Neural progenitor cell (in vitro differentiated cells): ENCODE measurements around the gene TRIM65. TPM values are rescaled to one million over a fixed set of nuclear protein-coding genes. Genes with fewer than 3 reads are reported as not detected.

ENCODE experiments used
- DNase-seq: peaks from one replicate; pipeline ENCODE4 v3.0.0-alpha.2; 2016; ENCODE audit warnings: low spot score
- H2AFZ ChIP-seq: fragments of 200-600 bp; sonication (generic); replicated peaks from 2 replicates; pipeline ENCODE4 v1.6.1; 2016; ENCODE audit warnings: antibody characterized with exemption
- H3F3A ChIP-seq: fragments of 200-600 bp; sonication (generic); 2 replicates; pipeline ENCODE4 v1.6.1; 2016; ENCODE audit warnings: antibody characterized with exemption, low read depth
- H3K27ac ChIP-seq: fragments of 200-600 bp; sonication (generic); 2 replicates; pipeline ENCODE4 v1.5.1; 2016; ENCODE audit warnings: mild to moderate bottlenecking
- H3K27me3 ChIP-seq: fragments of 200-600 bp; sonication (generic); 2 replicates; pipeline ENCODE4 v1.6.1; 2016; ENCODE audit warnings: mild to moderate bottlenecking, moderate library complexity
- H3K36me3 ChIP-seq: fragments of 200-600 bp; sonication (generic); 2 replicates; pipeline ENCODE4 v1.5.1; 2016
- H3K4me1 ChIP-seq: fragments of 200-600 bp; sonication (generic); 2 replicates; pipeline ENCODE4 v1.6.1; 2016; ENCODE audit warnings: mixed run types
- H3K4me2 ChIP-seq: fragments of 200-600 bp; sonication (generic); 2 replicates; pipeline ENCODE4 v1.6.1; 2016
- H3K4me3 ChIP-seq: fragments of 200-600 bp; sonication (generic); 2 replicates; pipeline ENCODE4 v1.5.1; 2016
- H3K79me2 ChIP-seq: fragments of 200-600 bp; sonication (generic); 2 replicates; pipeline ENCODE4 v1.6.1; 2016; ENCODE audit warnings: low read depth
- H3K9ac ChIP-seq: fragments of 200-600 bp; sonication (generic); 2 replicates; pipeline ENCODE4 v1.6.1; 2016
- H3K9me3 ChIP-seq: fragments of 200-600 bp; sonication (generic); 2 replicates; pipeline ENCODE4 v1.5.1; 2016; ENCODE audit warnings: low read depth
- H4K20me1 ChIP-seq: fragments of 200-600 bp; sonication (generic); 2 replicates; pipeline ENCODE4 v1.6.1; 2016; ENCODE audit warnings: low read depth
- H3K27ac Mint-ChIP-seq: 3 replicates; pipeline ENCODE4 v1.8.0; 2021; ENCODE audit warnings: mixed read lengths
- H3K27me3 Mint-ChIP-seq: 2 replicates; pipeline ENCODE4 v1.8.0; 2022; ENCODE audit warnings: low read depth, mild to moderate bottlenecking, inconsistent platforms, moderate library complexity, mixed read lengths; ENCODE audit not compliant: insufficient read depth
- H3K36me3 Mint-ChIP-seq: 3 replicates; pipeline ENCODE4 v1.8.0; 2021; ENCODE audit warnings: mixed read lengths
- H3K4me1 Mint-ChIP-seq: 3 replicates; pipeline ENCODE4 v1.8.0; 2021; ENCODE audit warnings: mixed read lengths
- H3K4me3 Mint-ChIP-seq: 3 replicates; pipeline ENCODE4 v1.8.0; 2021; ENCODE audit warnings: mild to moderate bottlenecking, moderate library complexity, mixed read lengths
- H3K9me3 Mint-ChIP-seq: 3 replicates; pipeline ENCODE4 v1.8.0; 2020; ENCODE audit warnings: mixed read lengths
- CTCF ChIP-seq: fragments of 200-600 bp; sonication (generic); IDR thresholded peaks from 2 replicates; pipeline ENCODE4 v1.5.1; 2017; ENCODE audit warnings: antibody characterized with exemption, mild to moderate bottlenecking
- EZH2 ChIP-seq: fragments of 200-600 bp; sonication (generic); IDR thresholded peaks from 2 replicates; pipeline ENCODE4 v1.6.1; 2017; ENCODE audit warnings: antibody characterized with exemption, mild to moderate bottlenecking, moderate library complexity
- EZH2phosphoT487 ChIP-seq: fragments of 200-600 bp; sonication (generic); IDR thresholded peaks from 2 replicates; pipeline ENCODE4 v1.6.1; 2017; ENCODE audit warnings: antibody characterized with exemption
- total RNA-seq: library from RNA; depleted of rRNA; stranded (reverse); fragments of >200 nt; gene quantifications from 2 replicates; pipeline ENCODE4 v1.2.3, GENCODE V29; 2015; ENCODE audit warnings: low replicate concordance

TRIM65 gene
- total RNA-seq, 1 donor from 2014 or later, result 17.2 TPM

DNA sequence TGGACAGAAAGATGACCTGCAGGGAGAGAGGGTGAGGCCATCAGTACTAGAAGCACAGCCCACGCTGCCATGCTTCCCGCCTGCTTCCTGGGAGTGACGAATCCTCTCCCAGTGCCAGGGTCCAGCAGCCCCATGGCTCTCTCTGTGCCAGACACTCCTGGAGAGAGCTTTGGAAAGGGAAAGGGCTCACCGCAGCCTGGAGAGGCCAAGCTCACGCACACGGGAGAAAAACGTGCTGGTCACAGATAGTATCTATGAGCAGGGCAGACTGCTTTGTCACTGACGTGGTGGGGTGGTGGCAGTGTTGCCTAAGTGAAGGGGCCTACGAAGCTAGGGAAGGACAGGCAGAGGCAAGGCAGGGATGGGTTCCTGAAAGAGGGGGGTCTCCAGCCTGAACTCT, 47.0 kb downstream of the TRIM65 start:
- Mint-ChIP-seq H3K9me3 (no peaks in the 10 kb centered on the region), H3K4me3 (no peak overlapping the region), H3K4me1 (peaks cover 13% of the 10 kb centered on the region), H3K36me3 (peaks cover 5% of the 10 kb centered on the region), H3K27ac (no peak overlapping the region), H3K27me3 (peaks cover 5% of the 10 kb centered on the region)
- no peak for TF ChIP-seq EZH2
- no peak for TF ChIP-seq CTCF
- no peak for TF ChIP-seq EZH2phosphoT487
- no peaks in the 10 kb centered on the region for H3K4me1 ChIP-seq
- H3K79me2 ChIP-seq, result peaks cover 21% of the 10 kb centered on the region
- H3K27ac ChIP-seq, result no peak overlapping the region
- no peak overlapping the region for H3K9ac ChIP-seq
- peaks cover 24% of the 10 kb centered on the region for H3F3A ChIP-seq
- H3K9me3 ChIP-seq, result no peaks in the 10 kb centered on the region
- H3K4me3 ChIP-seq, result no peak overlapping the region
- no peak overlapping the region for H2AFZ ChIP-seq
- peaks cover 11% of the 10 kb centered on the region for H4K20me1 ChIP-seq
- no peaks in the 10 kb centered on the region for H3K36me3 ChIP-seq
- no peak for DNase-seq
- no peaks in the 10 kb centered on the region for H3K27me3 ChIP-seq
- no peak overlapping the region for H3K4me2 ChIP-seq

GRCh38 chr17:75849279-75849646, 47.5 kb downstream of the TRIM65 start:
- peaks cover 5% of the 10 kb centered on the region for H3K36me3 Mint-ChIP-seq

GRCh38 chr17:75848523-75849278, 48.0 kb downstream of the TRIM65 start:
- TF ChIP-seq EZH2 (no peak), EZH2phosphoT487 (no peak), CTCF (peak; percentile 83)
- no peak overlapping the region for H3K4me2 ChIP-seq
- DNase-seq, result peak; percentile 84
- H3K79me2 ChIP-seq, result peaks cover 11% of the 10 kb centered on the region
- Mint-ChIP-seq H3K27ac (no peak overlapping the region), H3K4me1 (peaks cover 8% of the 10 kb centered on the region), H3K9me3 (no peaks in the 10 kb centered on the region), H3K27me3 (peaks cover 2% of the 10 kb centered on the region), H3K36me3 (peaks cover 5% of the 10 kb centered on the region), H3K4me3 (peak overlapping the region; percentile 58)
- no peaks in the 10 kb centered on the region for H3K27me3 ChIP-seq
- H2AFZ ChIP-seq, result no peak overlapping the region
- no peak overlapping the region for H3K4me3 ChIP-seq
- no peaks in the 10 kb centered on the region for H3K9me3 ChIP-seq
- no peak overlapping the region for H3K9ac ChIP-seq
- H3F3A ChIP-seq, result peaks cover 20% of the 10 kb centered on the region
- peaks cover 6% of the 10 kb centered on the region for H4K20me1 ChIP-seq
- no peaks in the 10 kb centered on the region for H3K4me1 ChIP-seq
- H3K27ac ChIP-seq, result no peak overlapping the region
- no peaks in the 10 kb centered on the region for H3K36me3 ChIP-seq

More at GRCh38 chr17:75849279-75849646, 47.5 kb downstream of the TRIM65 start:
- Histone ChIP-seq H3K36me3 (no peaks in the 10 kb centered on the region), H3K4me1 (no peaks in the 10 kb centered on the region), H3K4me3 (no peak overlapping the region), H3K27me3 (no peaks in the 10 kb centered on the region), H3K27ac (no peak overlapping the region), H3K4me2 (no peak overlapping the region), H3K9me3 (no peaks in the 10 kb centered on the region), H4K20me1 (peaks cover 6% of the 10 kb centered on the region), H3F3A (peaks cover 20% of the 10 kb centered on the region), H3K9ac (no peak overlapping the region), H2AFZ (no peak overlapping the region), H3K79me2 (peaks cover 16% of the 10 kb centered on the region)
- H3K4me3 Mint-ChIP-seq, result no peak overlapping the region
- H3K27me3 Mint-ChIP-seq, result peaks cover 4% of the 10 kb centered on the region
- DNase-seq, result no peak
- no peaks in the 10 kb centered on the region for H3K9me3 Mint-ChIP-seq
- H3K4me1 Mint-ChIP-seq, result peaks cover 11% of the 10 kb centered on the region
- no peak overlapping the region for H3K27ac Mint-ChIP-seq
- TF ChIP-seq EZH2phosphoT487 (no peak), EZH2 (no peak), CTCF (no peak)
